Esophagus muscularis mucosa (tissue), 4 donors: Measurements from ENCODE around the gene CTDSP1. TPM values are rescaled to one million over a fixed set of nuclear protein-coding genes. Genes with fewer than 3 reads are reported as not detected.

ENCODE experiments used
- DNase-seq: peaks from one replicate; pipeline ENCODE4 v3.0.0-alpha.2; 2017; ENCODE audit errors: extremely low spot score
- H3K27ac ChIP-seq, 4 donors: fragments of 200-600 bp; sonication (generic); replicated peaks in 1 of 4; 1 replicate in 3 of 4; 2 replicates in 1 of 4; pipeline ENCODE4 v1.5.1; 2016 to 2019; ENCODE audit warnings: mild to moderate bottlenecking in 1 of 4
- H3K27me3 ChIP-seq, 4 donors: fragments of 200-600 bp; sonication (generic); one replicate each; pipeline versions ENCODE4 v1.5.1 to v1.6.0; 2016 to 2019
- H3K36me3 ChIP-seq, 4 donors: fragments of 200-600 bp; sonication (generic); one replicate each; pipeline ENCODE4 v1.5.1; 2016 to 2019
- H3K4me1 ChIP-seq, 4 donors: fragments of 200-600 bp; sonication (generic); one replicate each; pipeline ENCODE4 v1.5.1; 2016 to 2019
- H3K4me3 ChIP-seq, 4 donors: fragments of 200-600 bp; sonication (generic); 1 replicate in 2 of 4; 2 replicates in 2 of 4; pipeline ENCODE4 v1.5.1; 2016 to 2019; ENCODE audit warnings: mild to moderate bottlenecking in 4 of 4, moderate library complexity in 1 of 4
- H3K9me3 ChIP-seq, 4 donors: fragments of 200-600 bp; sonication (generic); 1 replicate in 3 of 4; 2 replicates in 1 of 4; pipeline ENCODE4 v1.5.1; 2016 to 2019
- EP300 ChIP-seq: sonication (generic); formaldehyde crosslinking; IDR thresholded peaks from one replicate; pipeline ENCODE4 v1.6.1; 2017; ENCODE audit warnings: antibody characterized with exemption
- POLR2A ChIP-seq: fragments of 450-650 bp; IDR thresholded peaks from one replicate; pipeline ENCODE4 v1.6.1; 2017; ENCODE audit warnings: antibody characterized with exemption, moderate library complexity, mild to moderate bottlenecking, low read depth
- POLR2AphosphoS5 ChIP-seq, 2 donors: sonication (generic); formaldehyde crosslinking; IDR thresholded peaks; one replicate each; pipeline ENCODE4 v1.6.1; 2017; ENCODE audit warnings: antibody characterized with exemption in 2 of 2
- WGBS: methylation state at CpG from one replicate; pipeline ENCODE4 v1.1.5; 2018; 5-methylcytosine and 5-hydroxymethylcytosine counted together
- intact Hi-C: fragments of 100-400 bp; cut with DNase I; formaldehyde crosslinking; loops from one replicate; pipeline ENCODE4 v1.15.1; 2023
- total RNA-seq, 4 donors: library from RNA; depleted of rRNA; stranded (reverse); fragments of >200 nt; gene quantifications; one replicate each; pipeline versions ENCODE4 v1.1.0 to v1.2.1, GENCODE V29; 2016
- TF ChIP-seq, protein P1 (sequence below), 3 experiments: fragments of 200-600 bp in 2 of 3; fragments of 450-650 bp in 1 of 3; sonication (generic) in 2 of 3; IDR thresholded peaks; one replicate each; pipeline ENCODE4 v1.5.1; 2017 to 2019; ENCODE audit warnings: antibody characterized with exemption in 3 of 3, mild to moderate bottlenecking in 2 of 3, moderate library complexity in 1 of 3

The CTDSP1 gene
- total RNA-seq, 4 donors from 2014 or later: 121 to 176 (median 137) TPM

- intact Hi-C loops: no loop called here
- H3K4me3 ChIP-seq: no peak overlapping the region
- no peaks in the 10 kb centered on the region for H3K4me1 ChIP-seq
- 73% methylated on average over 9 of the region's 9 CpGs for WGBS
- H3K27ac ChIP-seq: no peak overlapping the region
- no peaks in the 10 kb centered on the region for H3K9me3 ChIP-seq
- TF ChIP-seq POLR2AphosphoS5 (IDR thresholded peaks at IDR 0.05) (no peak), EP300 (no peak), POLR2A (no peak)
- TF ChIP-seq, protein P1, sequence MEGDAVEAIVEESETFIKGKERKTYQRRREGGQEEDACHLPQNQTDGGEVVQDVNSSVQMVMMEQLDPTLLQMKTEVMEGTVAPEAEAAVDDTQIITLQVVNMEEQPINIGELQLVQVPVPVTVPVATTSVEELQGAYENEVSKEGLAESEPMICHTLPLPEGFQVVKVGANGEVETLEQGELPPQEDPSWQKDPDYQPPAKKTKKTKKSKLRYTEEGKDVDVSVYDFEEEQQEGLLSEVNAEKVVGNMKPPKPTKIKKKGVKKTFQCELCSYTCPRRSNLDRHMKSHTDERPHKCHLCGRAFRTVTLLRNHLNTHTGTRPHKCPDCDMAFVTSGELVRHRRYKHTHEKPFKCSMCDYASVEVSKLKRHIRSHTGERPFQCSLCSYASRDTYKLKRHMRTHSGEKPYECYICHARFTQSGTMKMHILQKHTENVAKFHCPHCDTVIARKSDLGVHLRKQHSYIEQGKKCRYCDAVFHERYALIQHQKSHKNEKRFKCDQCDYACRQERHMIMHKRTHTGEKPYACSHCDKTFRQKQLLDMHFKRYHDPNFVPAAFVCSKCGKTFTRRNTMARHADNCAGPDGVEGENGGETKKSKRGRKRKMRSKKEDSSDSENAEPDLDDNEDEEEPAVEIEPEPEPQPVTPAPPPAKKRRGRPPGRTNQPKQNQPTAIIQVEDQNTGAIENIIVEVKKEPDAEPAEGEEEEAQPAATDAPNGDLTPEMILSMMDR (IDR thresholded peaks at IDR 0.05): no peak
- peaks cover 0 to 3% (median 0%) of the 10 kb centered on the region in 4 donors for H3K27me3 ChIP-seq
- H3K36me3 ChIP-seq: no peaks in the 10 kb centered on the region
- DNase-seq: no peak
Measured at GRCh38 chr2:218429911-218430692, 30.4 kb downstream of the CTDSP1 start.

DNA sequence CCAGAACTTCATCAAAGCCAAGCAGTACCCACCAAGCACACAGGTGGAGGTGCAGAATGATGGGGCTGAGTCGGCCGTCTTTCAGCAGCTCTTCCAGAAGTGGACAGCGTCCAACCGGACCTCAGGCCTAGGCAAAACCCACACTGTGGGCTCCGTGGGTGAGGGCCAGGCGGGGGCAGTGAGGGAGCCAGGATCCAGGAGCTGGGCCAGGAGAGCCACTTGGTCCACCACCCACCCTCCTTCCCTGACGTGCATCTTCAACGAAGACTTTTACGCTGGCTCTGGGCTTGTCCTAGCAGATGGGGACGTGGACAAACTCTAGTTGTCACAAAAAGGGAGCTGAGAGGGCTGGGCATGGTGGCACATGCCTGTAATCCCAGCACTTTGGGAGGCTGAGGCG lies 31.1 kb downstream of the CTDSP1 start:
- 92% methylated on average over 11 of the region's 11 CpGs for WGBS
- H3K4me1 ChIP-seq: no peaks in the 10 kb centered on the region
- no peaks in the 10 kb centered on the region for H3K36me3 ChIP-seq
- TF ChIP-seq POLR2A: no peak
- TF ChIP-seq EP300: no peak
- TF ChIP-seq, protein P1 (IDR thresholded peaks at IDR 0.05): no peak
- no peak for TF ChIP-seq POLR2AphosphoS5 (IDR thresholded peaks at IDR 0.05)
- peaks cover 0 to 3% (median 0%) of the 10 kb centered on the region in 4 donors for H3K27me3 ChIP-seq
- H3K27ac ChIP-seq: no peak overlapping the region
- DNase-seq: no peak
- intact Hi-C loops: no loop called here
- H3K9me3 ChIP-seq: no peaks in the 10 kb centered on the region
- no peak overlapping the region for H3K4me3 ChIP-seq

DNA sequence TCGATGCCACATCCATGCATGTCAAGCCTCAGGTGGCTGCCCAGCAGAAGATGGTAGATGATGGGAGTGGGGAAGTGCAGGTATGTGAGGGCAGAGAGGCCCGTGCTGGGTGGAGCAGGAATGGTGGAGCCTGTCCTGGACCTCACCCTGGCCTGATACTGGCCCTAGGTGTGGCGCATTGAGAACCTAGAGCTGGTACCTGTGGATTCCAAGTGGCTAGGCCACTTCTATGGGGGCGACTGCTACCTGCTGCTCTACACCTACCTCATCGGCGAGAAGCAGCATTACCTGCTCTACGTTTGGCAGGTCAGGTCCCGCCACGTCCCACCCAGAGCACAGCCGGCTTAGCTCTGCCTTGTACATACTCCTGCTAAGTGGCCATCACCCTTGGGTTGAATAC lies 32.2 kb downstream of the CTDSP1 start:
- no peak for DNase-seq
- no peak for TF ChIP-seq EP300
- TF ChIP-seq POLR2A: no peak
- WGBS: 91% methylated on average over 10 of the region's 10 CpGs
- Histone ChIP-seq H3K4me1 (no peaks in the 10 kb centered on the region), H3K9me3 (no peaks in the 10 kb centered on the region), H3K27ac (no peak overlapping the region), H3K4me3 (no peak overlapping the region), H3K36me3 (no peaks in the 10 kb centered on the region), H3K27me3 (peaks cover 0 to 3% (median 0%) of the 10 kb centered on the region in 4 donors)
- intact Hi-C loops: no loop called here

DNA sequence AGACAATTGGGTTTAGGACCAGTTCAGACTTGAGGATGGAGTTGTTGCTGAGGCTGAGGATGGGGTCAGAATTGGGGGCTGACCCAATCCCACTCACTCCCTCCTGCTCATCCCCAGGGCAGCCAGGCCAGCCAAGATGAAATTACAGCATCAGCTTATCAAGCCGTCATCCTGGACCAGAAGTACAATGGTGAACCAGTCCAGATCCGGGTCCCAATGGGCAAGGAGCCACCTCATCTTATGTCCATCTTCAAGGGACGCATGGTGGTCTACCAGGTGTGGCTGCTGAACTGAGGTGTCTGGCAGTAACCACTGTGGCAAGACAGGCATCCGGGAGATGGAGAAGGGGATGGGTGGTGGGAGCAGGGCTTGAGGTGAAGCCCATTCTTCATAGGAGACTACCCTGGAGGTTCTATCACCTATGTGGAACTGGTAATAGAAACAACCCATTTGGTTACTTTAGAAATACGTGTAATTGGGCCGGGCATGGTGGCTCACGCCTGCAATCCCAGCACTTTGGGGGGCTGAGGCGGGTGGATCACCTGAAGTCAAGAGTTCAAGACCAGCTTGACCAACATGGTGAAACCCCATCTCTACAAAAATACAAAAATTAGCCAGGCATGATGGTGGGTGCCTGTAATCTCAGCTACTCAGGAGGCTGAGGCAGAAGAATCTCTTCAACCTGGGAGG lies 33.2 kb downstream of the CTDSP1 start:
- WGBS: 93% methylated on average over 7 of the region's 8 CpGs
- DNase-seq: no peak
- intact Hi-C loops: no loop called here

DNA sequence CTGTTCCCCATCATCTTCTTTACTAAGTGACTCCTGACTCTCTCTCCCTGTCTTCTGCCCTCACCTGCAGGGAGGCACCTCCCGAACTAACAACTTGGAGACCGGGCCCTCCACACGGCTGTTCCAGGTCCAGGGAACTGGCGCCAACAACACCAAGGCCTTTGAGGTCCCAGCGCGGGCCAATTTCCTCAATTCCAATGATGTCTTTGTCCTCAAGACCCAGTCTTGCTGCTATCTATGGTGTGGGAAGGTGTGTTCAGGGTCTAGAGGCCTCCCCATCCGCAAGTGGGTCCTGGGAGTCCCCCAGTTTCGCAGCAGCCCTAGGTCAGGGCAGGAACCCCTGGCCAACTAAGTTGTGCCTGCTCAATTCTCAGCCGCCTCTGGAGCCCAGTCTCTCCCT lies 34.8 kb downstream of the CTDSP1 start:
- DNase-seq: no peak
- TF ChIP-seq, protein P1 (IDR thresholded peaks at IDR 0.05): no peak
- no peak for TF ChIP-seq POLR2A
- TF ChIP-seq EP300: no peak
- Histone ChIP-seq H3K27me3 (peaks cover 0 to 3% (median 0%) of the 10 kb centered on the region in 4 donors), H3K4me3 (no peak overlapping the region), H3K4me1 (peaks cover 0 to 4% (median 0%) of the 10 kb centered on the region in 4 donors), H3K27ac (no peak overlapping the region), H3K9me3 (no peaks in the 10 kb centered on the region), H3K36me3 (no peaks in the 10 kb centered on the region)
- WGBS: 92% methylated on average over 9 of the region's 9 CpGs
- intact Hi-C loops: no loop called here

More for the DNA sequence above, 33.2 kb downstream of the CTDSP1 start:
- no peak for TF ChIP-seq POLR2A
- no peak for TF ChIP-seq EP300
- TF ChIP-seq, protein P1 (IDR thresholded peaks at IDR 0.05): no peak
- TF ChIP-seq POLR2AphosphoS5 (IDR thresholded peaks at IDR 0.05): no peak
- Histone ChIP-seq H3K9me3 (no peaks in the 10 kb centered on the region), H3K36me3 (no peaks in the 10 kb centered on the region), H3K27me3 (peaks cover 0 to 3% (median 0%) of the 10 kb centered on the region in 4 donors), H3K4me1 (no peaks in the 10 kb centered on the region), H3K27ac (no peak overlapping the region), H3K4me3 (no peak overlapping the region)
